ENCODE data around the gene LAGE3. TPM values are rescaled to one million over a fixed set of nuclear protein-coding genes. Genes with fewer than 3 reads are reported as not detected.

LAGE3 gene
- total and polyA plus RNA-seq, 3 experiments from 2014 or later: 51.2 to 74.6 (median 72.5) TPM

DNA sequence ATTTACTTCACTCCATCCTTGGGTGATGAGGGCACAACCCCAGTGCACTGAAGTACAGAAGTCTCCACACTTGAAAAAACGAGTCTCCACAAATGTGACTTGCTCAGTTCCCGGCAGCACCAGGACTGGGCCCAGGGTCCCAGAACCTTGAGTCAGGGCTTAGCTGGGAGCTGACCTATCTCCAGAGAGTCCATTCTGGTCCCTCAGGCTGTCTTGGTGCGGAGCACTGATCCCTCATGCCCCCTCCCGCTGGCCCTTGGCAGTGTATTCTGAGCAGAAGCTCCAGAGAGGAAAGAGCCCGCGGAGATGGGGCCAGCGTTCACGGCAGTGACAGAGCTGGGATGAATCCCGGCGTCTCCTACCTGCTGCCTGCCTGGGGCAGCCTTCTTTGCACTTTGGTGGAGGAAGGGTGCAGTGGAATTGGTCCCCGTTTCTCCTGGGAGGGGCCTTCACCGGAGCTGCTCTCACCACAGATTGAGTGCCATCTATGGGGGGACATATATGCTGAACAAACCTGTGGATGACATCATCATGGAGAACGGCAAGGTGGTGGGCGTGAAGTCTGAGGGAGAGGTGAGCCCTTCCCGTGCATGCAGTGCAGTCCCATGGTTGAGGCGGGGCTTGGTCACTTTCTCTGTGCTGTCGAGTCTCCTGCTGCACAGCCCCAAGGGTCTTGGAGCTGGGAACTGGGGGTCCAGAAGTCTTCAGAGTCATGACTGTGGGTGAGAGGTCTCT, 38.3 kb downstream of the LAGE3 start:
- Mint-ChIP-seq H3K27ac (peak overlapping the region in 7 of 8 donors; percentile 37 to 93 (median 87)), H3K9me3 (no peaks in the 10 kb centered on the region), H3K4me3 (peak overlapping the region in 3 of 7 donors; percentile 48 to 73 (median 65)), H3K36me3 (peaks cover 0 to 40% (median 0%) of the 10 kb centered on the region in 3 donors), H3K27me3 (peaks cover 0 to 12% of the 10 kb centered on the region in 2 donors), H3K4me1 (peaks cover 20 to 47% (median 23%) of the 10 kb centered on the region in 3 donors)
- Histone ChIP-seq H3K4me3 (ENCODE audit: low read length) (no peak overlapping the region), H3K9me3 (ENCODE audit: low read length) (no peaks in the 10 kb centered on the region), H3K27ac (ENCODE audit: low read depth, low read length) (no peak overlapping the region), H3K27me3 (ENCODE audit: insufficient read depth, low read length, poor library complexity, severe bottlenecking) (no peaks in the 10 kb centered on the region), H3K4me1 (ENCODE audit: insufficient read depth, low read length) (peaks cover 38% of the 10 kb centered on the region), H3K36me3 (ENCODE audit: insufficient read depth, low read length) (no peaks in the 10 kb centered on the region)
- DNase-seq: no peak
- CTCF ChIA-PET: interaction anchor here (1.5 kb wide), 1 partner anchor 42 kb away, joined by 6 read pairs; the partner anchor contains the start of gene RPL10
- POLR2A ChIA-PET: interaction anchor here (0.6 kb wide), 1 partner anchor 17 kb away, joined by 3 read pairs; the partner anchor contains the start of gene PLXNA3

GRCh38 chrX:154439841-154440240, 39.2 kb downstream of the LAGE3 start:
- Mint-ChIP-seq H3K4me3 (peak overlapping the region in 1 of 7 donors; percentile 31), H3K36me3 (peaks cover 0 to 47% (median 0%) of the 10 kb centered on the region in 3 donors), H3K27me3 (peaks cover 0 to 12% of the 10 kb centered on the region in 2 donors), H3K27ac (peak overlapping the region in 3 of 8 donors; percentile 47 to 90 (median 64)), H3K4me1 (peaks cover 20 to 43% (median 22%) of the 10 kb centered on the region in 3 donors), H3K9me3 (no peaks in the 10 kb centered on the region)
- no peak overlapping the region for H3K27ac ChIP-seq (ENCODE audit: low read depth, low read length)
- no peaks in the 10 kb centered on the region for H3K9me3 ChIP-seq (ENCODE audit: low read length)
- peaks cover 33% of the 10 kb centered on the region for H3K4me1 ChIP-seq (ENCODE audit: insufficient read depth, low read length)
- no peak overlapping the region for H3K4me3 ChIP-seq (ENCODE audit: low read length)
- CTCF ChIA-PET: no interaction called here
- no peaks in the 10 kb centered on the region for H3K27me3 ChIP-seq (ENCODE audit: insufficient read depth, low read length, poor library complexity, severe bottlenecking)
- POLR2A ChIA-PET: no interaction called here
- no peaks in the 10 kb centered on the region for H3K36me3 ChIP-seq (ENCODE audit: insufficient read depth, low read length)
- DNase-seq: no peak

GRCh38 chrX:154437971-154438893, 40.8 kb downstream of the LAGE3 start:
- Histone ChIP-seq H3K36me3 (ENCODE audit: insufficient read depth, low read length) (no peaks in the 10 kb centered on the region), H3K27ac (ENCODE audit: low read depth, low read length) (peak overlapping the region; percentile 31), H3K4me3 (ENCODE audit: low read length) (peak overlapping the region; percentile 58), H3K9me3 (ENCODE audit: low read length) (no peaks in the 10 kb centered on the region), H3K4me1 (ENCODE audit: insufficient read depth, low read length) (peaks cover 24% of the 10 kb centered on the region), H3K27me3 (ENCODE audit: insufficient read depth, low read length, poor library complexity, severe bottlenecking) (no peaks in the 10 kb centered on the region)
- CTCF ChIA-PET: no interaction called here
- DNase-seq: no peak
- H3K4me3 Mint-ChIP-seq: peak overlapping the region; percentile 81 to 94 (median 86)
- peaks cover 20 to 39% (median 22%) of the 10 kb centered on the region in 3 donors for H3K4me1 Mint-ChIP-seq
- POLR2A ChIA-PET: no interaction called here
- peaks cover 0 to 16% of the 10 kb centered on the region in 2 donors for H3K27me3 Mint-ChIP-seq
- no peaks in the 10 kb centered on the region for H3K9me3 Mint-ChIP-seq
- H3K27ac Mint-ChIP-seq: peak overlapping the region; percentile 66 to 97 (median 88)
- peaks cover 0 to 59% (median 0%) of the 10 kb centered on the region in 3 donors for H3K36me3 Mint-ChIP-seq

GRCh38 chrX:154436983-154437752, 41.9 kb downstream of the LAGE3 start, which contains the start of gene GDI1:
GDI1 (plus strand) TSS chrX:154437154; CDS start chrX:154437255, 101 bp downstream.
- Mint-ChIP-seq H3K27ac (peak within 1 kb of the TSS; percentile 87 to 98 (median 92)), H3K4me1 (peaks cover 20 to 34% (median 22%) of the 10 kb centered on the region in 3 donors), H3K36me3 (peaks cover 0 to 64% (median 0%) of the 10 kb centered on the region in 3 donors), H3K9me3 (no peaks in the 10 kb centered on the region), H3K4me3 (peak within 1 kb of the TSS; percentile 81 to 94 (median 86)), H3K27me3 (peaks cover 0 to 16% of the 10 kb centered on the region in 2 donors)
- ChIA-PET CTCF (no interaction called here), POLR2A (no interaction called here)
- H3K27me3 ChIP-seq (ENCODE audit: insufficient read depth, low read length, poor library complexity, severe bottlenecking): no peaks in the 10 kb centered on the region
- H3K36me3 ChIP-seq (ENCODE audit: insufficient read depth, low read length): no peaks in the 10 kb centered on the region
- H3K9me3 ChIP-seq (ENCODE audit: low read length): no peaks in the 10 kb centered on the region
- DNase-seq: peak; percentile 56 to 76 (median 61)
- H3K4me1 ChIP-seq (ENCODE audit: insufficient read depth, low read length): peaks cover 24% of the 10 kb centered on the region
- peak within 1 kb of the TSS; percentile 58 for H3K4me3 ChIP-seq (ENCODE audit: low read length)
- H3K27ac ChIP-seq (ENCODE audit: low read depth, low read length): peak within 1 kb of the TSS; percentile 31

DNA sequence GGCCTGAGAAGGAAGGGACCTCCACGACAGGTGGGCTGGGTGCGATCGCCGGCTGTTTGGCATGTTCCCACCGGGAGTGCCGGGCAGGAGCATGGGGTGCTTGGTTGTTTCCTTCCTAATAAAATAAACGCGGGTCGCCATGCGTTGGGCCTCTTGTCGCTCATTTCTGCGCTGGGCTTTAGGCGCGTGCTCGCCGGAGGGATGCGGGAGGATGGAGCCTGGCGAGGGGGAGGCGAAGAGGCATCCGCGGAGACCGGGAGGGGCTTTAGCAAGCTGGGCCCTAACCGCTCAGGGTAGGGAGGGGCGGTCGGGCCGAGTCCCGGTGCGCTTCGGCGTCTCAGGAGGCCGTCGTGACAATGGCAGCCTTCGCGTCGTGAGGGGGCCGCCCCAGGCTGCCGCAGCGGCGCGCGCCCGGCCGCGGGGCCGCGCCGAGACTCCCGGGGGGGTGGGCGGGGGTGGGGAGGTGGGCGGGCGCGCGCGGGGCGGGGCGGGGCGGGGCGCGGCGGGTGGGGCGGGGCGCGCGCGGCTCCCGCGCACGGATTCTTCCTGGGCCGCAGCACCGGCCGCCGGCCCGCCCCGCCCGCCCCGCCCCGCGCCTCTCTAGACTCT, 42.6 kb downstream of the LAGE3 start:
- H3K36me3 ChIP-seq (ENCODE audit: insufficient read depth, low read length): no peaks in the 10 kb centered on the region
- H3K4me3 ChIP-seq (ENCODE audit: low read length): peak overlapping the region; percentile 45
- Mint-ChIP-seq H3K4me1 (peaks cover 14 to 30% (median 16%) of the 10 kb centered on the region in 3 donors), H3K27ac (peak overlapping the region; percentile 82 to 98 (median 90)), H3K9me3 (no peaks in the 10 kb centered on the region), H3K27me3 (peaks cover 0 to 16% of the 10 kb centered on the region in 2 donors), H3K4me3 (peak overlapping the region; percentile 71 to 90 (median 81)), H3K36me3 (peaks cover 0 to 64% (median 0%) of the 10 kb centered on the region in 3 donors)
- POLR2A ChIA-PET: no interaction called here
- no peaks in the 10 kb centered on the region for H3K27me3 ChIP-seq (ENCODE audit: insufficient read depth, low read length, poor library complexity, severe bottlenecking)
- H3K27ac ChIP-seq (ENCODE audit: low read depth, low read length): no peak overlapping the region
- H3K9me3 ChIP-seq (ENCODE audit: low read length): no peaks in the 10 kb centered on the region
- peak; percentile 50 to 76 (median 54) for DNase-seq
- H3K4me1 ChIP-seq (ENCODE audit: insufficient read depth, low read length): peaks cover 18% of the 10 kb centered on the region
- CTCF ChIA-PET: no interaction called here

GRCh38 chrX:154435171-154435733, 43.8 kb downstream of the LAGE3 start:
- DNase-seq: no peak
- Histone ChIP-seq H3K4me3 (ENCODE audit: low read length) (no peak overlapping the region), H3K36me3 (ENCODE audit: insufficient read depth, low read length) (no peaks in the 10 kb centered on the region), H3K4me1 (ENCODE audit: insufficient read depth, low read length) (peaks cover 17% of the 10 kb centered on the region), H3K27ac (ENCODE audit: low read depth, low read length) (no peak overlapping the region), H3K27me3 (ENCODE audit: insufficient read depth, low read length, poor library complexity, severe bottlenecking) (no peaks in the 10 kb centered on the region), H3K9me3 (ENCODE audit: low read length) (no peaks in the 10 kb centered on the region)
- Mint-ChIP-seq H3K27me3 (peaks cover 0 to 16% of the 10 kb centered on the region in 2 donors), H3K4me3 (peak overlapping the region in 4 of 7 donors; percentile 16 to 61 (median 38)), H3K27ac (peak overlapping the region in 3 of 8 donors; percentile 7 to 95 (median 33)), H3K9me3 (no peaks in the 10 kb centered on the region), H3K4me1 (peaks cover 17 to 30% (median 21%) of the 10 kb centered on the region in 3 donors), H3K36me3 (peaks cover 0 to 61% (median 0%) of the 10 kb centered on the region in 3 donors)
- ChIA-PET POLR2A (interaction anchor here (1.2 kb wide), 1 partner anchor 23 kb away, joined by 3 read pairs; no protein-coding TSS in a partner anchor), CTCF (no interaction called here)

Measured in CD8-positive, alpha-beta memory T cell (primary cell).